ENCODE data around the gene BRME1.

BRME1 gene

GRCh38 chr19:13881692-13882418 is 24.1 kb downstream of the BRME1 start:
- Histone ChIP-seq H3K27me3 (peaks cover 20% of the 10 kb centered on the region), H3K36me3 (no peaks in the 10 kb centered on the region), H3K27ac (peak overlapping the region; percentile 77), H3K9me3 (no peaks in the 10 kb centered on the region), H3K4me1 (ENCODE audit: control insufficient read depth in 1 of 2, insufficient read depth in 1 of 2, low read depth in 1 of 2, low read length in 1 of 2) (peaks cover 35 to 36% of the 10 kb centered on the region in 2 experiments), H3K4me3 (ENCODE audit: low read depth in 1 of 2, low read length in 1 of 2) (peak overlapping the region in 1 of 2 experiments; percentile 41)
- no peak for TF ChIP-seq CTCF (IDR thresholded peaks at IDR 0.05)

- H3K4me3 ChIP-seq (ENCODE audit: low read depth in 1 of 2, low read length in 1 of 2), result peak overlapping the region in 1 of 2 experiments; percentile 41
- H3K4me1 ChIP-seq (ENCODE audit: control insufficient read depth in 1 of 2, insufficient read depth in 1 of 2, low read depth in 1 of 2, low read length in 1 of 2), result peaks cover 35 to 36% of the 10 kb centered on the region in 2 experiments
- H3K36me3 ChIP-seq, result no peaks in the 10 kb centered on the region
- no peak for TF ChIP-seq CTCF (IDR thresholded peaks at IDR 0.05)
- H3K27me3 ChIP-seq, result peaks cover 19% of the 10 kb centered on the region
- peak overlapping the region; percentile 77 for H3K27ac ChIP-seq
- no peaks in the 10 kb centered on the region for H3K9me3 ChIP-seq
Observed at GRCh38 chr19:13881251-13881691, 24.6 kb downstream of the BRME1 start.

GRCh38 chr19:13880059-13881043 is 25.6 kb downstream of the BRME1 start:
- Histone ChIP-seq H3K4me1 (ENCODE audit: control insufficient read depth in 1 of 2, insufficient read depth in 1 of 2, low read depth in 1 of 2, low read length in 1 of 2) (peaks cover 35 to 36% of the 10 kb centered on the region in 2 experiments), H3K9me3 (no peaks in the 10 kb centered on the region)

GRCh38 chr19:13877303-13877702 is 28.6 kb downstream of the BRME1 start:
- Histone ChIP-seq H3K4me1 (ENCODE audit: control insufficient read depth in 1 of 2, insufficient read depth in 1 of 2, low read depth in 1 of 2, low read length in 1 of 2) (peaks cover 32 to 40% of the 10 kb centered on the region in 2 experiments), H3K9me3 (no peaks in the 10 kb centered on the region), H3K27me3 (peaks cover 33% of the 10 kb centered on the region), H3K27ac (no peak overlapping the region), H3K36me3 (no peaks in the 10 kb centered on the region), H3K4me3 (ENCODE audit: low read depth in 1 of 2, low read length in 1 of 2) (no peak overlapping the region)
- no peak for TF ChIP-seq CTCF (IDR thresholded peaks at IDR 0.05)

More at GRCh38 chr19:13880059-13881043, 25.6 kb downstream of the BRME1 start:
- Histone ChIP-seq H3K27me3 (peaks cover 11% of the 10 kb centered on the region), H3K27ac (peak overlapping the region; percentile 77), H3K36me3 (no peaks in the 10 kb centered on the region), H3K4me3 (ENCODE audit: low read depth in 1 of 2, low read length in 1 of 2) (peak overlapping the region; percentile 41 to 49)
- peak; percentile 99 for TF ChIP-seq CTCF (IDR thresholded peaks at IDR 0.05)

GRCh38 chr19:13876834-13877233 is 29.1 kb downstream of the BRME1 start, which contains the start of gene NANOS3:
NANOS3 (plus strand) TSS chr19:13877134; CDS start chr19:13877249, 115 bp downstream.
- TF ChIP-seq CTCF (IDR thresholded peaks at IDR 0.05), result no peak
- no peak within 1 kb of the TSS for H3K4me3 ChIP-seq (ENCODE audit: low read depth in 1 of 2, low read length in 1 of 2)

More at GRCh38 chr19:13876834-13877233, 29.1 kb downstream of the BRME1 start, which contains the start of gene NANOS3:
- peaks cover 37% of the 10 kb centered on the region for H3K27me3 ChIP-seq
- no peak within 1 kb of the TSS for H3K27ac ChIP-seq
- no peaks in the 10 kb centered on the region for H3K9me3 ChIP-seq
- H3K4me1 ChIP-seq (ENCODE audit: control insufficient read depth in 1 of 2, insufficient read depth in 1 of 2, low read depth in 1 of 2, low read length in 1 of 2), result peaks cover 27 to 35% of the 10 kb centered on the region in 2 experiments
- no peaks in the 10 kb centered on the region for H3K36me3 ChIP-seq

Measured in neutrophil (primary cell).